K562 (cell line): ENCODE measurements around the gene SYT17.

Experiments used
- CTCF ChIP-seq, 3 experiments: IDR thresholded peaks in 2 of 3; conservative IDR thresholded peaks in 1 of 3; 2 replicates each; pipeline ENCODE4 v1.5.1; 2011 to 2012; ENCODE audit warnings: low read length in 3 of 3, mild to moderate bottlenecking in 3 of 3, control low read depth in 2 of 3, improper control_type of control experiment in 1 of 3, inconsistent platforms in 1 of 3, low read depth in 1 of 3, mixed read lengths in 1 of 3, moderate library complexity in 1 of 3; ENCODE audit not compliant: insufficient read depth in 2 of 3
- EZH2 ChIP-seq: IDR thresholded peaks from 2 replicates; pipeline ENCODE4 v1.6.1; 2012; ENCODE audit warnings: low read depth, mild to moderate bottlenecking, inconsistent platforms, low read length, borderline replicate concordance
- RUNX1 ChIP-seq: sonication (generic); IDR thresholded peaks from 2 replicates; pipeline ENCODE4 v1.6.1; 2016; ENCODE audit warnings: antibody characterized with exemption, low read depth
- TAF1 ChIP-seq: IDR thresholded peaks from 2 replicates; pipeline ENCODE4 v1.6.1; 2011; ENCODE audit warnings: mild to moderate bottlenecking, low read length, moderate library complexity; ENCODE audit not compliant: insufficient read depth, control insufficient read depth, severe bottlenecking; ENCODE audit errors: extremely low read depth
- ZNF639 ChIP-seq, 2 experiments: fragments of 200-800 bp in 1 of 2; sonication (Bioruptor generic) in 1 of 2; sonication (generic) in 1 of 2; formaldehyde crosslinking in 1 of 2; IDR thresholded peaks in 1 of 2; conservative IDR thresholded peaks in 1 of 2; 2 replicates each; pipeline versions ENCODE4 v1.5.0 to v1.6.1; 2016 to 2020; ENCODE audit warnings: missing compliant biosample characterization in 1 of 2, missing genetic modification characterization in 1 of 2, missing genetic modification reagents in 1 of 2

- no peak for TF ChIP-seq TAF1
- no peak for TF ChIP-seq EZH2
- no peak for TF ChIP-seq RUNX1
- no peak for TF ChIP-seq CTCF (IDR thresholded peaks at IDR 0.05 in 2 of 3, conservative IDR thresholded peaks at IDR 0.05 in 1 of 3; ENCODE audit: insufficient read depth in 2 of 3, low read depth in 1 of 3, low read length in 3 of 3)
- TF ChIP-seq ZNF639 (CRISPR knock-in tag; conservative IDR thresholded peaks at IDR 0.05 in 1 of 2, IDR thresholded peaks at IDR 0.05 in 1 of 2), result no peak
Observed at GRCh38 chr16:19235886-19236285, 67.8 kb downstream of the SYT17 start.
